H54 (cell line): ENCODE measurements around the gene ACO2.

Experiments
- DNase-seq: peaks from one replicate; pipeline ENCODE4 v3.0.0; 2011; ENCODE audit warnings: low spot score, mixed read lengths; ENCODE audit not compliant: insufficient read length
- FAIRE-seq: peaks from 3 replicates; lab custom pipeline; 2011; peaks lifted over from hg19 to GRCh38; lab: Jason Lieb, UNC
- POLR2A ChIP-seq: IDR thresholded peaks from 2 replicates; pipeline ENCODE4 v1.6.1; 2011; ENCODE audit warnings: low read depth, mild to moderate bottlenecking, low read length

ACO2 gene

GRCh38 chr22:41488596-41489385, 19.9 kb downstream of the ACO2 start:
- TF ChIP-seq POLR2A: no peak
- DNase-seq: no peak
- FAIRE-seq: no peak

- TF ChIP-seq POLR2A: no peak
- DNase-seq (no peak), FAIRE-seq (no peak)
Observed at GRCh38 chr22:41491374-41492100, 22.6 kb downstream of the ACO2 start.

- TF ChIP-seq POLR2A: no peak
- FAIRE-seq: no peak
- no peak for DNase-seq
Observed at GRCh38 chr22:41498303-41498835, 29.5 kb downstream of the ACO2 start.

GRCh38 chr22:41499624-41500280, 30.8 kb downstream of the ACO2 start:
- no peak for FAIRE-seq

GRCh38 chr22:41500303-41500702, 31.4 kb downstream of the ACO2 start:
- DNase-seq: no peak
- no peak for FAIRE-seq
- TF ChIP-seq POLR2A: no peak

More at GRCh38 chr22:41499624-41500280, 30.8 kb downstream of the ACO2 start:
- no peak for TF ChIP-seq POLR2A
- DNase-seq: no peak

- no peak for DNase-seq
Observed at GRCh38 chr22:41501209-41501608, 32.3 kb downstream of the ACO2 start.

GRCh38 chr22:41504397-41504796, 35.5 kb downstream of the ACO2 start:
- DNase-seq (no peak), FAIRE-seq (no peak)
- no peak for TF ChIP-seq POLR2A

More at GRCh38 chr22:41501209-41501608, 32.3 kb downstream of the ACO2 start:
- no peak for TF ChIP-seq POLR2A
- FAIRE-seq: no peak

GRCh38 chr22:41504816-41505215, 35.9 kb downstream of the ACO2 start:
- no peak for TF ChIP-seq POLR2A
- no peak for FAIRE-seq
- DNase-seq: no peak

- no peak for DNase-seq
Observed at GRCh38 chr22:41505511-41506220, 36.7 kb downstream of the ACO2 start.

GRCh38 chr22:41507330-41508063, 38.6 kb downstream of the ACO2 start:
- no peak for FAIRE-seq
- no peak for DNase-seq
- no peak for TF ChIP-seq POLR2A

More at GRCh38 chr22:41505511-41506220, 36.7 kb downstream of the ACO2 start:
- FAIRE-seq: no peak
- TF ChIP-seq POLR2A: no peak

GRCh38 chr22:41508770-41509170, 39.9 kb downstream of the ACO2 start:
- no peak for FAIRE-seq
- DNase-seq: no peak
- TF ChIP-seq POLR2A: no peak

- FAIRE-seq (no peak), DNase-seq (no peak)
- no peak for TF ChIP-seq POLR2A
Observed at GRCh38 chr22:41511521-41511968, 42.6 kb downstream of the ACO2 start.
